ENCODE measurements around the gene PTPRD.

- TF ChIP-seq CTCF (conservative IDR thresholded peaks at IDR 0.05; ENCODE audit: low read depth in 2 of 2) (no peak), EZH2phosphoT487 (IDR thresholded peaks at IDR 0.05; ENCODE audit: unreplicated experiment) (no peak), EZH2 (IDR thresholded peaks at IDR 0.05; ENCODE audit: low read depth, unreplicated experiment) (no peak), POLR2AphosphoS5 (IDR thresholded peaks at IDR 0.05; ENCODE audit: low read depth) (no peak), CREB1 (CRISPR knock-in tag; IDR thresholded peaks at IDR 0.05; ENCODE audit: low read depth) (no peak), STAT1 (IDR thresholded peaks at IDR 0.05; ENCODE audit: unreplicated experiment) (no peak)
These were observed 382.3 kb downstream of the PTPRD start for GRCh38 chr9:10230512-10230911.
